Measurements from ENCODE around the gene MYO3B. TPM values are rescaled to one million over a fixed set of nuclear protein-coding genes. Genes with fewer than 3 reads are reported as not detected.
"Not testable (repeated sequence)": the region's sequence is repeated elsewhere in the genome, so short reads cannot be mapped to it uniquely, and the experiment has no call there.

MYO3B gene
- total RNA-seq, 2 donors from 2014 or later: not detected

DNA sequence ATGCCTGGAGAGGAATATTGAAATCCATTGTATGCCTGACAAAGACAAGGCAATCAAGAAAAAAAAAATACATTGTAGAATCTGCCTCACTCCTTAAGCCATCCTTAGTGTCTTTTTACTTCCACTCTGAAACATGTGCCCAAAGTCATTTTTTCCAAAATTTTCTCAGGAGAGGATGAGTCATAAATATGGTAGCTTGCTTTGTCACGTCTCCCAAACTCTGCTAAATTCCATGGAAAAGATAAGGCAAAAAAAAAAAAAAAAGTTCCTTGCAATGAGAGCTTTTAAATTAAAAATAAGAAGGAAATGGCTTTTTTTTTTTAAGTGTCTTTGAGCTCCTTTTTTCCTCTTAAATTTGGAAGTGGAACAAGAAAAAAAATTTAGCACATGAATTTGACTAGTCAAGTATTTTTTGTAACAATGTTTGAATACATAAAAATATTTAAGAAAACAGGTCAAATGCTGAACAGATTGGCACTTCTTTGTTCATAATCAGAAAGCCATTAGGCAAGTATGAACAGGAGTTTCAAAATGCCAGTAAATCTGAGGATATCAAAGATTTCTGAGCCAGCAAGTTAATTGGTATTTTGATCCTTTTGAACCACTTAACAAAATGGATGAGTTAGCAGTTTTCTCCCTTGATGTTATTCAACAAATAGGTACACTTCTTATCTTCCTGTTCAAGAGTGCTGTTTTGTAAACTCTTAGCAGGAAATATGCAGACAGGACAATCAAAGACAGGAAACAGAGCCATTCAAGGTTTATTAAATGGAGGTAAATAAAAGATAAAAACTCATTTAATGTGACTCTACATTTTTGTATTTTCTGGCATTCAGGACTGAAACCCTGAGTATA lies 289.8 kb downstream of the MYO3B start:
- ATAC-seq (no peak), DNase-seq (no peak)
- intact Hi-C loops (cut with DNase I): no loop called here

DNA sequence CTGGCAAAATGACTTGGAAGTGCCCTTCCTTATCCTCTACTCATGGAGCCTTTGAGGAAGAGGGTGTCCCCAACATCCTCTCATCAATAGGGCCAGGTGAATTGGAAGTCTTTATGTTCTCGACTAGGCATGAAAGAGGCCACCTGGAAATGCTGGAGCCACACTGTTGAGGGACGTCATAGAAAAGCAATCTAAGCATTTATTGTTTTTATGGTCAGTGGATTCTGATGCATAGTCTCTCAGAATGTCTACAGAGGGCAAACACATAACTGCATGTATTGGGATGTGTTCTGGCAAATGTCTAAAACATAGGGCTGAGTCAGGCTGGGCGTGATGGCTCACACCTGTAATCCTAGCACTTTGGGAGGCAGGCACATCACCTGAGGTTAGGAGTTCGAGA lies 290.6 kb downstream of the MYO3B start:
- no peak for ATAC-seq

DNA sequence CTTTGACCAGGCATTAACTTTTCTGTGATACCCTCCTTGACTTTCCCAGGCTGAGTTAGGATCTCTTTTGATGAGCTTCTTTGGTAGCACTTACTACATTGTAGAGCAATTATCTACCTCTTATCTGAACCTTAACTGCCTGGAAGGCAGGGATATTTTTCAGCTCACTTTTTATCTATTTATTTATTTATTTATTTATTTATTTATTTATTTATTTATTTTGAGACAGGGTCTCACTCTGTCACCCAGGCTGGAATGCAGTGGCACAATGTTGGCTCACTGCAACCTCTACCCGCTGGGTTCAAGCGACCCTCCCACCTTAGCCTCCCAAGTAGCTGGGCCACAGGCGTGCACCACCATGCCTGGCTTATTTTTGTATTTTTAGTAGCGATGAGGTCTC lies 294.6 kb downstream of the MYO3B start:
- intact Hi-C loops (cut with DNase I); ATAC-seq; DNase-seq: not testable (repeated sequence)

More for the DNA sequence above, 290.6 kb downstream of the MYO3B start:
- intact Hi-C loops (cut with DNase I): no loop called here
- DNase-seq: no peak

DNA sequence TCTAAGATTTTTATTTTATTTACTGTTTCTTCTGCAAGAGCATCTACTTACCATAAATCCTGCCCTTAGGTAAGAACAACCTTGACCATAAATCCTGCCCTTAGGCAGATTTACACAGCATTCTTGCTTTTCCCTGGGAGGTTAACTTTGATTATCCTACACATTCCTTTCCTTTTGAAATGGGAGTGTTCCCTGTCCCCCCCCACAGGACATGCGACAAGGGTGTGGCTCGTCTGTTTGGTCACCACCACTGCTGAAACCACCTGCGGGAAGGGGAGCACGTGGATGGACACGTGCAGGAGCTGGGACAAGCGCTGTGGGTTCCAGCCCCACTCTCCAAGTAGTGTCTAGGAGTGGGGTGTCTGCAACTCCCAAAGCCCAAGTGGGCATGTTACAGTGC lies 297.9 kb downstream of the MYO3B start:
- no peak for ATAC-seq
- intact Hi-C loops (cut with DNase I): no loop called here
- DNase-seq: no peak

DNA sequence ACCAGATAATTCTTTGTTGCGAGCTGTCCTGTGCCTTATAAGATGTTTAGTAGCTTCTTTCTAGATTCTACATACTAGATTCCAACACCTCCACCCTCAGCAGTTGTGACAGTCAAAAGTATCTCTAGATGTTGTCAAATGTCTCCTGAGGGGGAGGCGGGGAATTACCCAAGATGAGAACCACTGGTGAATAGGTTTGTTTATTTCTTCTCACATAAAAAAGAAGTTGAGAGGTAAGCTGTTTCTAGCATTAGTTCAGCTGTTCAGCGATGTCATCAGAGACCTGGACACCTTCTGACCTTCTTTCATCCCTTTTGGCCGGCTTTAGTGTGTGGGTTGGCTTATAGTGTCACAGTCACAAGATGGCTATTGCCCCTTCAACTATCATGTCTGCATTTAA lies 299.7 kb downstream of the MYO3B start:
- intact Hi-C loops (cut with DNase I): no loop called here
- ATAC-seq (no peak), DNase-seq (no peak)

DNA sequence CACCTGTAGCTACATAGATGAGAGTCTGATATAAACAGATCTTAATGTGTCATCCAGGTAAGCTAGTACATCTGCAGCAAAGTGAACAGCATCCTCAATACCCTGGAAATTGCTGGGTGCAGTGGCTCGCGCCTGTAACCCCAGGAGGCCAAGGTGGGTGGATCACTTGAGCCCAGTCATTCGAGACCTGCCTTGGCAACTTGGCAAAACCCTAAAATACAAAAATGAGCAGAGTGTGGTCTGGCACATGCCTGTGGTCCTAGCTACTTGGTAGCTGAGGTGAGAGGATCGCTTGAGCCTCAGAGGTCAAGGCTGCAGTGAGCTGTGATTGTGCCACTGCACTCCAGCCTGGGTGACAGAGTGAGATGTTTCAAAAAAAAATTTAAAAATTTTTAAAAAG lies 303.3 kb downstream of the MYO3B start:
- DNase-seq (no peak), ATAC-seq (no peak)
- intact Hi-C loops (cut with DNase I): loop anchor here in 1 of 2 donors (10.0 kb wide), 1 partner anchor 334 kb away; the partner anchor contains the start of gene GAD1

DNA sequence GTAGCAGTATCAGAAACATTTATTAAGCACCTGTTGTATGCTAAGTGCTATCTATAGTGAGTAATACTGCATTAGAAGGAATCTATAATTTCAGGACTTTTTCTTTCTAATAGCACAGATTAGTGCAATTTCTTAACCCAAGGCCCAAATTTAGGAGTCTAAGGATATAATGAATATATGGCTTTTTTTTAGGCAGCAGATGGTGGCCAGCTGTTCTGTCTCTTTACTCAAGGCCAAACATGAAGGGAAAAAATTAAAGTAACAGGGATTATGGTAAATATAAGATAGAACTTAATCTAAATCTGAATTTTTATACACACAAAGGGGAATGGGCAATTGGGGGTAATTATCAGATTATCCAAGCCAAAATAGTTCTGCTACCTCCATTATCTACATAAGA lies 306.6 kb downstream of the MYO3B start:
- intact Hi-C loops (cut with DNase I): loop anchor here in 1 of 2 donors (10.0 kb wide), 1 partner anchor 330 kb away; the partner anchor contains the start of gene GAD1
- no peak for DNase-seq
- no peak for ATAC-seq

DNA sequence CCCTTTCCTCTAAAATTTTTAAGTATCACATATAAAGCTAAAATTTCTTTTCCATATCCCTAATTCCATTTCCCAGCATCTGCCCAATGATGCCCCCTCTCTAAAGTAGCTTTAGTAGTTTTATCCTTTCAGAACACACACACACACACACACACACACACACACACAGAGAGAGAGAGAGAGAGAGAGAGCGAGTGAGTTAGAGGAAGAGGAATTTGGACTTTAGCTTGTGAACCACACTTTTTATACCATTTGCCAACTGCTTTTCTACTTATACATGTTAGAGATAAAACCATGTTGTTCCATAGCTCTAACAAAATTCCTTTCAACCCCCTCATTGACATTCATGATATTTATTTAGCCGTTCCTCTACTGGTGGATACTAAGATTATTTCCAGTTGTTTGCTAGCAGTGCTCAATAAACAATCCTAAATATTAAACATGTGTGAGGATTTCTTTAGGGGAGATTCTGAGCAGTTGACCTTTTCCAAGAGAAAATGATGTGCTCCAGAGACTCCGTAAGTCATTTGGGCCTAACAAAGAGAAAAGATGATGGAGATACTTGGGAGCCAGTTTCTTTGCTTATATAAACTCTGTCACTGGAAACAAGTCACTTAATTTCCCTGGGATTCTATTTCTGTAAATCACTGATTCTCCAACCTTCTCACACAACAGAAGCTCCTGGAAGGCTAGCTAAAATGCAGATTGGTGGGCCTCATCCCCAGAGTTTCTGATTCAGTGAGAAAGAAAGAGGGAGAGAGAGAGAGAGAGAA lies 307.5 kb downstream of the MYO3B start:
- ATAC-seq (no peak), DNase-seq (no peak)
- intact Hi-C loops (cut with DNase I): loop anchor here in 1 of 2 donors (10.0 kb wide), 1 partner anchor 329 kb away; the partner anchor contains the start of gene GAD1

DNA sequence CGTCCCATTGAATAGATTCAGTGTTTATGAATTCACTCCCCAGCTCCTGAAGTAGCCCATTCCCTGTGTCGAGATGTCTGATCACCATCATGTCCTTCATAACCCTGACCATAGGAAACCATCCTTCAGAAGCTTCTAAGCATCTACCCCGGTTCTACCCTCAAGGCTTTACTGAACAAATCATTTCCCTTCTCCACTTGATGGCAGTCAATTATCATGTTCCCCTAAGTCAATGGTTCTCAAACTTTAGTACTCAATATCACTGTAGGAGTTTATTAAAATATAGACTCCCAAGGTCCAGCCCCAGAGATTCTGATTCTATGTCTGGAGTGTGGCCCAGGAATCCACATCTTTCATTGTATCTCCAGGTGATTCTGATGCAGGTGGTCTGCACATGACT lies 308.8 kb downstream of the MYO3B start:
- no peak for DNase-seq
- intact Hi-C loops (cut with DNase I): loop anchor here in 1 of 2 donors (10.0 kb wide), 1 partner anchor 328 kb away; the partner anchor contains the start of gene GAD1
- ATAC-seq: no peak

DNA sequence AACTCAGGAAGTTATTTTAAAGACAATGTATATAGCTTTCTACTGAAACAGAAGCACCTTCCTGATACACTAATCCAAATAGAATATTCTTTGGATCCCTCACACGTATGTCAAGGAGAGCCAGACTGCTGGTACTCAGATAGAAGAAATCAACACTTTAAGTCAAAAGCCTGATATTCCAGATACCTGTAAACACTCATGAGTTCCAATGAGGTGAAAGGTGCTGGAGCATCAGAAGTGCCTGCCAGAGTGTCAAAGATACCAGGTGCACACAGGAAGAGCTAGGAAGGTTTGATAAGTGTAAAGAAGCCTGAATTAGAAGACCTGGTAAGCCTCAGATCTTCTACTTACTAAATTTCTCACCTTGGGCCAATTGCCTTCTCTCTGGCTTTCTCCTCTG lies 310.9 kb downstream of the MYO3B start:
- intact Hi-C loops (cut with DNase I): loop anchor here in 1 of 2 donors (10.0 kb wide), 1 partner anchor 326 kb away; the partner anchor contains the start of gene GAD1
- DNase-seq: no peak
- no peak for ATAC-seq

DNA sequence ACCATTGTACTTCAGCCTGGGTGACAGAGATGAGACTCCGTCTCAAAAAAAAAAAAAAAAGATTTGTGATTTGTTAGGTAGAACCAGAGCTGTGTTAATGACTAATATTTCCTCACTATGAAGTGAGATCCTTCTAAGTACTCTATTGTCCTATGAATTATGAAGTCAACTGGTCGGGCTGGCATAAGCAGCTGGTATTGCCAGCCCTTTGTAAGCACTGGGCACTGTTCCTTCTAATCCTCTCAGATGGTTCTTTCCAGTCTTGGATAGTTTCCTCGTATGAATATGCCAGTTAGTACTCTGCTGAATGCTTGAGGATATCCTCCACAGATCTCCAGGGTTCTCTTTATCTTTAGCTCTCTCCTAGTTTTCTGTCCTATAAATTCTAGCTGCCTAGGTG lies 314.1 kb downstream of the MYO3B start:
- ATAC-seq (no peak), DNase-seq (no peak)
- intact Hi-C loops (cut with DNase I): no loop called here

DNA sequence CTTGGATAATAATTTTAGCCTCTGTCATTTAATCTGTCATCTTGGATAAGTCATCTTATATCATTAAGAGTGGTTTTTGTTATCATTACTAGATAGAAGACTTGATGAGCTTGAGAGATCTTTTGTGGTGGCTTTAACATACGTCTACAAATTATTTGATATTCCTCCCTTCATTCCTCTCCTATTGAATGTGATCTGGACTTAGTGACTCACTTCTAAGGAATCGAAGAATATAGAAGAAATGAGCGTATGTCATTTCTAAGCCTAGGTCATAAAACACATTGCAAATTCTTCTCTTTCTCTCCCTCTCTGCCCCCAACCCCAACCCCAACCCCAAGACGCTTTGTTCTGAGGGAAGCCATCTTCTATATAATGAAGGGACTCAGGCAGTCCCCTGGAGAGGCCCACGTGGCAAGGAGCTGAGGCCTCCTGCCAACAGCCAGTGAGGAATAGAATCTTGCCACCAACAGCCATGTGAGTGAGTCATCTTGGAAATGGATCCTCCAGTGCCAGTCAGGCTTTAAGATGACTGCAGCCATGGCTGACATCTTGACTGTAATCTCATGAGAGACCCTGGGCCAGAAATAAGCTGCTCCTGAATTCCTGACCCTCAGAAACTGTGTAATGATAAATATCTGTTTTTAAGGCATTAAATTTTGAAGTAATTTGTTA lies 315.6 kb downstream of the MYO3B start:
- no peak for ATAC-seq
- intact Hi-C loops (cut with DNase I): no loop called here
- no peak for DNase-seq

DNA sequence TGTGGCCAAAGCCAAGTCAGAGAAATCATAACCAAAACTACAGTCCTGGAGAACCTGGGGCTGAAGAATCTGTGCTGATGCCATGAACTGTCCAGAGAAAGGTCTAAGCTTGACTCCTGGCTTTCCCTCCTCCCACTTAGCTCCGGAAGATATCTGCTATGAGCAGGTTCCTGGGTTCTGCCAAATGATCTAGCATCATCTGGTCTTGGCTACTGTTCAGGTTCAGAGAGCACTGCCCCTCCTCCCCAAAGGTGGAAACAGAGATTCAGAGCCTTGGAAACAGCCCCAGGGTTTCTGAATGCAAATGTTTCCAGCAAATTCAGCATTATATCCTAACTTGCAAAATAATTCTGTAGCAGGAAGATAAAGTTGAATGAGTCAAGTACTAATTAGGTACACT lies 317.9 kb downstream of the MYO3B start:
- ATAC-seq (peak in 1 of 2 donors; percentile 18), DNase-seq (no peak)
- intact Hi-C loops (cut with DNase I): no loop called here

DNA sequence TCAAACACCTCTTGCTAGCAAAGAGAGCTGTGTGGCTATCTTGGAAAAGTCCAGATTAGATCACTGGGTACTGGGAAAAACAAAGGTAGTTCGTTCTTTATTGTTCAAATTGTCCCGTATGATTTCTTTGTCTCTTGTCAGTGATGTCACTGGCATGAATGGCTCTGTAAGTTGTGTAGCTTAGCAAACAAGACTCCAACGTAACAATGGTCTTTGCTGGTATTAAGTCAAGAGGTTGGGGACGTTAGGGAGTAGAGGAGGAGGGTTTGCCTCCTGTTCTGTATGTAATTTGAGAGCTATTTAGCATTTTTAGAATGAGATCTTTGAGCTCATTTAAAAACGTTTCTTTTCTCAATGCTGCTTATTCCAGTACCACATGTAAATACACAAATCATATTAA lies 320.7 kb downstream of the MYO3B start:
- DNase-seq (no peak), ATAC-seq (no peak)
- intact Hi-C loops (cut with DNase I): no loop called here

DNA sequence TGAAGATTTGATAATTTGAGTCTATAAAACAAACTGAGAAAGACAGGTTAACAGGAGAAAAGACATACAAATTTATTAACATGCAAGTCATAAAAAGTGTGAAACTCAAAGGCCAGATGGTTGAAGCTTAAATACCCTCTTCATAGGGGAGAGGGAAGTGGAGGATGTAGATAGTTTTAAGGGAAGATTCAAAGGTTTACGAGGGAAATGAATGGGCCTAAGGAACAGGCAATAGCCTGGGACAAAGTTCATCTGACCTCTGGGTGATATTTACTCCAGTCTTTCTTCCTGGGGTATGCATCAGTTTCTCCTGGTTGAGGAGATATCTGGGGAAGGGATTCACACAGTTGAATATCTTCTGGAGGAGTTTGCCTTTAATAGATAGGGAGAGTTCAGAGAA lies 322.2 kb downstream of the MYO3B start:
- DNase-seq: no peak
- ATAC-seq: no peak
- intact Hi-C loops (cut with DNase I): no loop called here

DNA sequence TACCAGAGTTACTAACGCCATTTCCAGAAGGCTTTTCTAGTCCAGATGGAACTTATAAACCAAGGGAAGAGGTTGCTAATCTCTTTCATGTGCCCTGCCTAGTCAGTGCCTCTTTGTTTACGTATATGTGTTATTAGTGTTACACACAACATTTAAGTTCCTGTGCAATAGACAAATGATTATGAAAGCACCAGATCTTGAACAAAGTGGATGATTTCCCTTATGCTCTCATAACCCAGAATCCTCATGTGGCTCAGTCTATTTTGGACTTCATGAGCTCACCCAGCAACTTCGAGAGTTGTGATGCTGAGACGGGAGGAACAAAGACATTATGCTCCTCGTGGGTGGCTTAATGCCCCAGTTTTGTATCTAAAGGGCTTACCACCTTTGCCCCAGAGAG lies 322.8 kb downstream of the MYO3B start:
- DNase-seq (no peak), ATAC-seq (peak; percentile 32 to 53)
- intact Hi-C loops (cut with DNase I): no loop called here

DNA sequence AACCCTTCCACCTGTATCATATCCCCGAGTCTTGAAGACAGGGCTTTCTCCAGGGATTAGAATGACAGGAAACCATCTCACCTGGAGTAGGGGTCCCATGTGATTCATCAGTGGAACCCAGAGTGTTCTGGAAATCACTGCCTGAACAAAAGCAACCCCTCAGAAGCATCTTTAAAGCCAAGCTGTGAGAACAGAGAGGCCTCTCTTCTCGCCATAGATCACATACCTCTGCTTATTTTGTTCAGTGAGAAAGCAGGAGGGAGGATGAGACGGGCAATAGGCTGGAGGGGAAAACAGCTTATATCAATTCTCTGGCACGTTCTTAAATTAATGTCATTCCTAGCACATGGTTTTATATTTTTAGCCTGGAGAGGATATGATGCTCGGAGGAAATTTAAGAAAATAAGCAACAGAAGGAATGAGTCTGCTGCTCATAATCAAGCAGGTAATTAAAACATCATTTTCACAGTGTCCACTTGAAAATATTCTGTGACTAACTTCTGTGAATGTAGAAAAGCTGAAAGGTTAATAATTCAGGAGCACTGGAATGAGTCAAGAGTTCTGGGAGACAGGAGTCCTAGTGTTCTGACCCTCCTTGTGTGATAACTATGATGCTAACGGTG lies 323.6 kb downstream of the MYO3B start:
- ATAC-seq (no peak), DNase-seq (no peak)
- intact Hi-C loops (cut with DNase I): no loop called here

DNA sequence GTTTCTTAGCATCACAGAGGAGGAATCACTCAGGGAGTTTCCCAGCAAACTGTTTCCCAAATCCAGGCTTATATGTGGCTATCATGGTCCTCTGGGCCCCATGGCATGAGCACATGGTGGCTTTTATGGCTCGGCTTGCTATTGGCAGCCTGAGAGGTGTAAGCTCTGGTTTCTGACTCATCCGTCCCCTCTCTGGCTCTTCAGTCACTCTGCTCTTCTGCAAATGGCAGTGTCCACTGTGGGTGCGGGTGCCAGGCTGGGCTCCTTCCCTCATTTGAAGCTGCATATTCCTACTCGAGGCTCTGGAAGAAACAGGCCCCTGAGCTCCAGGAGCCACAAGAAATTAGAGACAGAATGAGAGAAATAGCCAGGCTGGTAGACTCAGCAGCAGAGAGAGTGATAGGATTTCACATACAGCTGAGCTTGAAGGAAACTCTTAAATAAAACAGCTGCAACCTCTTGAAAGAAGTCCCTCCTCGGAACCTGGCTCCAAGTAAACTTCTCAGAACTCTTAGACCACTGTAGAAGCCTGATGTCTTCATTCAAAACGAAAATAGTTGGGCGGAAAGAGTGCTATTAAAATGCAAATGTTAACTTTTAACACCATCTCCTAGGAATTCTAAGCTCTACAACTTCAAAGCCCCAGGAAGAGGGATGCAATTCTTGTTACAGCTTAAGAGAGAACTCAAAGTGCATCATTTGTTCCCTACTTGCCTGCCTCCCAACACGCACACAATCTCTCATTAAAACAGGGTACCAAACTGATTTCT lies 324.6 kb downstream of the MYO3B start:
- no peak for ATAC-seq
- intact Hi-C loops (cut with DNase I): no loop called here
- DNase-seq: no peak
